Hepatocyte (in vitro differentiated cells): ENCODE measurements around the gene PDE11A.

Source experiments
- EZH2 ChIP-seq: fragments of 200-600 bp; sonication (generic); IDR thresholded peaks from 2 replicates; pipeline ENCODE4 v1.6.1; 2016; ENCODE audit warnings: antibody characterized with exemption, mild to moderate bottlenecking, borderline replicate concordance
- TF ChIP-seq, protein P1 (sequence below): fragments of 200-600 bp; sonication (generic); IDR thresholded peaks from 2 replicates; pipeline ENCODE4 v1.5.1; 2016; ENCODE audit warnings: antibody characterized with exemption, mild to moderate bottlenecking; ENCODE audit not compliant: poor library complexity

DNA sequence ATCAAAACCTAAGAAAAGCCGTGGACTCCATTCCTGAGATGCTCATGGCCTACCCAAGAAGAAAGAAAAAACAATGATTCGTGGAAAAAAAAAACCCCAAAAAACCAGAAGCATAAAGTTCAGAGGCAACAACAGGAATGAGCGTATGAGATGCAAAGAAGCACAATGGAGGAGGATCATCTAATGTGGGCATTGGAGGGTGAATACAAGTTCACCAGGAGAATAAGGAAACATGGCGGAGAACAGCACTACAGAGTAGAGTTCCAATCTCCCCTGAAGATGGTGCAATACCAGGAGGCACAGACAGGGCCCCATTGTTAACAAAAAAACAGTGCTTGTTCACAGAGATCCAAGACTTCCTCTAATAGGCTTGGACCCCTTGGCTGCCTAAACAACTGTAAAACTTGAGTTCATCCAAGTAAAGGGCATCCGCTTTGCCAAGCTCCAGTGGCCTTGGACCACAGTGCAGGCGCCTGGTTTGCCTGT is 337.2 kb downstream of the PDE11A start:
- TF ChIP-seq, protein P1, sequence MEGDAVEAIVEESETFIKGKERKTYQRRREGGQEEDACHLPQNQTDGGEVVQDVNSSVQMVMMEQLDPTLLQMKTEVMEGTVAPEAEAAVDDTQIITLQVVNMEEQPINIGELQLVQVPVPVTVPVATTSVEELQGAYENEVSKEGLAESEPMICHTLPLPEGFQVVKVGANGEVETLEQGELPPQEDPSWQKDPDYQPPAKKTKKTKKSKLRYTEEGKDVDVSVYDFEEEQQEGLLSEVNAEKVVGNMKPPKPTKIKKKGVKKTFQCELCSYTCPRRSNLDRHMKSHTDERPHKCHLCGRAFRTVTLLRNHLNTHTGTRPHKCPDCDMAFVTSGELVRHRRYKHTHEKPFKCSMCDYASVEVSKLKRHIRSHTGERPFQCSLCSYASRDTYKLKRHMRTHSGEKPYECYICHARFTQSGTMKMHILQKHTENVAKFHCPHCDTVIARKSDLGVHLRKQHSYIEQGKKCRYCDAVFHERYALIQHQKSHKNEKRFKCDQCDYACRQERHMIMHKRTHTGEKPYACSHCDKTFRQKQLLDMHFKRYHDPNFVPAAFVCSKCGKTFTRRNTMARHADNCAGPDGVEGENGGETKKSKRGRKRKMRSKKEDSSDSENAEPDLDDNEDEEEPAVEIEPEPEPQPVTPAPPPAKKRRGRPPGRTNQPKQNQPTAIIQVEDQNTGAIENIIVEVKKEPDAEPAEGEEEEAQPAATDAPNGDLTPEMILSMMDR: no peak
- no peak for TF ChIP-seq EZH2
